ENCODE data around the gene PAEP.
"Not testable (repeated sequence)": the region's sequence is repeated elsewhere in the genome, so short reads cannot be mapped to it uniquely, and the experiment has no call there.

PAEP gene

DNA sequence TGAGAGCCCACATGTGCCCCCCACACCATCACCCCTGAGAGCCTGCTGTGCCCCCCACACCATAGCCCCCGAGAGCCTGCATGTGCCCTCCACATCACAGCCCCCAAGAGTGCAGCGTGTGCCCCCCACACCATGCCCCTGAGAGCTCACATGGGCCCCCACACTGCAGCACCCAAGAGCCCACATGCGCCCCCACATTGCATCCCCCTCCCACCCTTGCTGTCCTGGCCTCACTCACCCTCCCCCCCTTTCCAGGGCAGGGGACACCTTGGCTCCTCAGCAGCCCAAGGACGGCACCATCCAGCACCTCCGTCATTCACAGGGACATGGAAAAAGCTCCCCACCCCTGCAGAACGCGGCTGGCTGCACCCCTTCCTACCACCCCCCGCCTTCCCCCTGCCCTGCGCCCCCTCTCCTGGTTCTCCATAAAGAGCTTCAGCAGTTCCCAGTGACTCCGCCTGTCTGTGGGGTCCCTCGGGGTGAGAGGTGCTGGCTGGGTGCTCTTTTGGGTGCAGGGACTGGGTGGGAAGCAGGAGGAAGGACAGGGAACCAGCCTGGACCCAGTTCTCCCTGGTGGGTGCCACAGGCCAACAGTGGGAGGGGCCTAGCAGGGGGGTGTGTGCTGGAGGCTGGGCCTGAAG, 35.3 kb upstream of the PAEP start:
- DNase-seq (ENCODE audit: low read depth in 2 of 2) = no peak

DNA sequence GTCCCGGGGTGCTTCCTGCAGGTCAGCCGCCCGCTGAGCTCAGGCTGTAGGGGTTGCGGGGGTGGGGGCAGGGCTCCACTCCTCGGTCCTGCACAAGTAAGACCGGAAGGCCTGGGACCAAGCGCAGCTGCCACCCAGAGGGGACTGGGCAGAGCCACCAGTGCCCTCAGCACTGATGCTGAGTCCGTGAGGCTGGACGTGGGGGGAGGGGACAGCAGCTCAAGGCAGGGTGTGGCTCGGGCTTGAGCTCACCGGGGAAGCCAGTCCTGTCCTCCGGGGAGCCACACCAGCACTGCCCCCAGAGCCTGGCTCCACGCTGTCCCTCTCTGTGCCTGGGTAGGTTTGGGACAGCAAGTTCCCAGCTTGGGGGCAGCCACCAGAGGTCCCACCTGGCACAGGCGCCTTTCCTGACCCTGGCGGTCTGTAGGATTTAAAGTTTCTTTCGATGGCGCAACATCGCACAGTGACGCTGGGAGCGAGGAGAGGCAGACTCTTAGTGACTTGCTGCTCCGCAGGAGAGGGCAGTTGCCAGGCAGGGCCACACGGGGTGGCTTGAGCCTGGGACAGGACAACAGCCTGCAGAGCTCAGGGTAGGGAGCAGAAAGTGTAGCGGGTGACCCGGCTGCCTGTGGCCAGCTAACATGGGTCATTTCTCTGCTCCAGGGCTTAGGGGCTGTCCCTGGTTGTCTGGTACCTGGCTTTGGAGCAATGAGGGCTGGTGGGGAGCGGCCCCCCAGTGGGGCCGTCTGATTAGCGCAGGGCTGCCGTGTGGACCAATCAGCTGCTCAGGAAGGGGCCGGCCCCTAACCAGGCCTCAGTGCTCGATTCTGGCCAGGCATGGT, 34.6 kb upstream of the PAEP start:
- DNase-seq (ENCODE audit: low read depth in 2 of 2) = no peak

DNA sequence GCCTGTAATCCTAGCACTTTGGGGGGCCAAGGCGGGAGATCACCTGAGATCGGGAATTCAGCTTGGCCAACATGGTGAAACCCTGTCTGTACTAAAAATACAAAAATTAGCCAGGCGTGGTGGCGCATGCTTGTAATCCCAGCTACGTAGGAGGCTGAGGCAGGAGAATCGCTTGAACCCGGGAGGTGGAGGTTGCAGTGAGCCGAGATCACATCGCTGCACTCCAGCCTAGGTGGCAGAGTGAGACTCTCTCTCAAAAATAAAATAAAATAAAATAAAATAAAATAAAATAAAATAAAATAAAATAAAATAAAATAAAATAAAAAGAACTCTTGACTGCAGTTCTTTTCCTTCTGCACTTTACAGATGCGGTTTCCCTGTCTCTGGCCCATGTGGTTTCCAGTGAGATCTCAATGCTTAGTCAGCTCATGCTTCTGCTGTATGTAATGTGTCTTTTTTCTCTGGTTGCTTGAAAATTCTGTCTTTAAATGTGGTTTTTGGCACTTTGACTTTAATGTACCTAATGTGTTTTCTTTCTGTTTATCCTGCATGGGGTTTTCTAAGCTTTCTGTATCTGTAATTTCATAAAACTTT, 32.6 kb upstream of the PAEP start:
- not testable (repeated sequence) for DNase-seq (ENCODE audit: low read depth in 2 of 2)

DNA sequence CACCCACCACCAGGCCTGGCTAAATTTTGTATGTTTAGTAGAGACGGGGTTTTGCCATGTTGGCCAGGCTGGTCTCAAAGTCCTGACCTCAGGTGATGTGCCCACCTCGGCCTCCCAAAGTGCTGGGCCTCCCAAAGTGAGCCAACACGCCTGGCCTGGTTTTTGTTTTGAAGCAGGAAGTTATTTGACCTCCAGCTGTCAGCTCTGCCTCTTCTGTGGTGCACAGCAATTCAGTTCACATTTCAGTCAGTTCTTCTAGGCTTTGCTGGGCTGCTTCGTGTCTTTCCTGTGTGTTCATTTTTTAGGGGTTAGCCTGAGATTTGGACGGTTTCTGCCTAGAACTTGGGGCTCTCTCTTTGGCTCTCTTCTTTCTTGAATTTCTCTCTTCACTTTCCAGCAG, 31.4 kb upstream of the PAEP start:
- no peak for DNase-seq (ENCODE audit: low read depth in 2 of 2)

DNA sequence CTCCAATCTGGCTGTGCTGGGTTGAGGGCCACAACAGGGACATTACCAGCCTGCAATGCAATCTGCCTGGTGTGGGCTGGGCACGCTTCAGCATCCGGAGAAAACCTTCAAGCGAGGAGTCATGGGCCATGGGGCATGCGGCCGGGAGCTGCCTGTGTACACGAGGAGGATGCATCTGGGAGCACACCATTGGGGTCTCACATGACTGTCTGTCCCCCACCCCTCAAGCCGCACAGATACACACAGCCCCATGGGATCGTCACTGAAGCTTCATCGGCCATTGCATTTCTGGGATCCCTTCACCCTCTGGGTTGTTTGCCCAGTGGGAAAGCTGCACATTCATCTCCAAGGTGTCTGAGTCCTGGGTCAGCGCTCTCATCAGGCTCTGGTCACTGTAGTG, 30.5 kb upstream of the PAEP start:
- no peak for DNase-seq (ENCODE audit: low read depth in 2 of 2)

DNA sequence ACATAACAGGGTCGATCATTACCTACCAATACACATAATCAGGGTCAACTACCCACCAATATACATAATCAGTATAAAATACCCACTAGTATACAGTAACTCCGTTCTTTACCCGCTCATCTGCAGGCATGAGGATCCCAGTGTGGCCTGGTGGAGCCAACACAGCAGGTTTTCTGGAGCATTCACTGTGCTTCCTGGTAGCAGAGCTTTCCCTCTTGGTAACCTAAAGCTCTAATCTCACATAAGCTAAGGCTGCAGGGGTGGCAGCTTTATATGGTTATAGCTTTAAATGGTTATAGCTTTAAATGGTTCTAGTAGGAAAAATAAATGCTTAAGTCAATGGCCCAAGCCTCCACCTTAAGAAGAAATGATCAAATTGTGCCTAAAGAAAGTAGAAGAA, 28.4 kb upstream of the PAEP start:
- DNase-seq (ENCODE audit: low read depth in 2 of 2) = no peak

DNA sequence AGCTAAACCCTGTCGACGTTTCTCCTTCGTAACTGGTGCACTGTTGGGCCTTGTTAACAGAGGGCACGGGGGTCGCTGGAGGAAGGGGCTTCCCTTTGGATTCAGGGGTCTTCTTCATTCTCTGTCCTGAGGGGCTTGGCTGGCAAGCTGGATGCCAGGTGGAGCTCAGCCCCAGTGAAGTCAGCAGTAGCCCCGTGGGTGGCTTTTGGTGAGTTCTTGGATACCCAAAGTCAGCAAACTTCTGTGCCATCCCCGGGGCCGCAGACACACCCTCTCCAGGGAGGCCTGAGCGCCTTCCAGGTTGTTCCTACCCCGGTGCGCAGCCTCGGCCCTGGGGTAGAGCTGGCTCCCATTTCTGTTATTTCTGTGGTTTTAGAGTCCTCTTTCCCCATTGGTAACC, 27.9 kb upstream of the PAEP start:
- no peak for DNase-seq (ENCODE audit: low read depth in 2 of 2)

DNA sequence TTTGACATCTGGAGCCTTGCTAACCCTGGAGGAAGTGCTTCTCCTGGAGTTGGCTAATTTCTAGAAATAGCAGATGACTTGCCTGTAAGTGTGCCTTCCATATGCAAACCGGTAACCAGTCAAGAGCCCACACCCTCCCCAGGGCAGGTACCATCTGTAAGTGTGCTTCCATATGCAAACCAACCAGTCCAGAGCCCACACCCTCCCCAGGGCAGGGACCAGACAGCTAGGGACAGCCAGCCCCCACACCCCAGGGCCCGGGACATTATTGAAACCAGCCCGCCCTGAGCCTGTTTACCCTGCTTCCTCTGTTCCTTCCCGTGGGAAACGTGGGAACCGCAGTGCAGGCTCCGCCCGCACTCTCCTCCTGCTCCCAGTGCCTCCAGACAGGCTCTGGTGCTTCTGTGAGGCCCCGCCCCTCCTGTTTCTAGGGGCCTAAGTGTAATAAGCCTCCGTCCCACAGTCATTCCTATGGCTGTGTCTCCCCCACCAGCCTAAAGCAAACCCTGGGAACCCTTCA, 27.3 kb upstream of the PAEP start:
- not testable (repeated sequence) for DNase-seq (ENCODE audit: low read depth in 2 of 2)

DNA sequence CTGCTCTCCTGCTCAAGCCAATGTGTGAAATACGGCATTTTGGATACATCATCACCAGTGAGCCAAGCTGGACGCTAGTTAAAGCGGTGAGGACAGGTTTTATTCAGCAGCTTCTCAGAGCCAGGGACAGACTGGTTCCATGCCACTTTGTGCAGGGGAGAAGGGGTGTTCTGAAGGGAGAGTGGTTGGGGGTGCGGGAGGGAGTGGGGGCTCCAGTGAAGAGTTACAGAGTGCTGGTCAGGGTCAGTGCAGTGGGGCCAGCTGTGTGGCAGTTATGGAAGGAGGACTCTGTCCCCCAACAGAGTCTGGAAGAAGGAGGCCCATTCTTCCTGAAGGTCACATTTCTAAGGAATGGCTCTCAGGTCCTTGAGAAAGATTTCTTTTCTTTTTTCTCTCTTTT, 26.7 kb upstream of the PAEP start:
- not testable (repeated sequence) for DNase-seq (ENCODE audit: low read depth in 2 of 2)

DNA sequence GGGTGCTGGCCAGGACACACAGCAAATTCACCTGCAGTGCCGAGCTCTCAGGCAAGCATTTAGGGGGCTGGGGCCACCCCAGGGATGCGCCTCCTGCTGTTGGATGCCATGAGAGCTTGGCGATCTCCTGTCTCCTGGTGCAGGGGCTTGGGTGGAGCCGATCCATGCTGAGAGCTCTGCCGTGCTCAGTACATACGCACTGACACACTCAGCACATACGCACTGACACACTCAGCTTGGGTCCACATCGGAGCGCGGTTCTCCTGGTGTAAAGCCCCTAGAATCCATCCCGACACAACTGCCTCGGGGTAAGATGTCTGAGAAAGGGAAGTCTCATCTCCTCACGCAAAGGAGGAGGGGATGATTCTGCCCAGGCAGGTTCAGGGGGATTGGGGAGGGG, 25.9 kb upstream of the PAEP start:
- not testable (repeated sequence) for DNase-seq (ENCODE audit: low read depth in 2 of 2)

DNA sequence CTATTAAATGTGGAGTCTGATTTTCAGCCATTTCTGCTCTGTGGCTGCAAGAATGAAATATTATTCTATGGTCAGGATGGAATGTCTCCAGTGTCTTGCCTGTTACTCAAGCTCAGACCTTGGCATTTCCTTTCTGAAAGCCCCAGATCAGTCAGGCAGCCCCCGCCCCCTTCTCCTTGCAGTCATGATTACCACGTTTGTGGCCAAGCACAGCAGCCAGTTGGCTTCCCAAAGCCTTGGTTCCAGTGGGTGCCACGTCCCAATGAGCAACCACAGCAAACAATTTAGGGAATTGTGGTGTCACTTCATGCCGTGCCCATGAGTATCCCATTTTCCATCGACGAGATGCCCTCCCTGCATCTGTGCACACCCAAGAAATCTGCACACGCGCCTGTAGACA, 25.3 kb upstream of the PAEP start:
- DNase-seq (ENCODE audit: low read depth in 2 of 2) = no peak

DNA sequence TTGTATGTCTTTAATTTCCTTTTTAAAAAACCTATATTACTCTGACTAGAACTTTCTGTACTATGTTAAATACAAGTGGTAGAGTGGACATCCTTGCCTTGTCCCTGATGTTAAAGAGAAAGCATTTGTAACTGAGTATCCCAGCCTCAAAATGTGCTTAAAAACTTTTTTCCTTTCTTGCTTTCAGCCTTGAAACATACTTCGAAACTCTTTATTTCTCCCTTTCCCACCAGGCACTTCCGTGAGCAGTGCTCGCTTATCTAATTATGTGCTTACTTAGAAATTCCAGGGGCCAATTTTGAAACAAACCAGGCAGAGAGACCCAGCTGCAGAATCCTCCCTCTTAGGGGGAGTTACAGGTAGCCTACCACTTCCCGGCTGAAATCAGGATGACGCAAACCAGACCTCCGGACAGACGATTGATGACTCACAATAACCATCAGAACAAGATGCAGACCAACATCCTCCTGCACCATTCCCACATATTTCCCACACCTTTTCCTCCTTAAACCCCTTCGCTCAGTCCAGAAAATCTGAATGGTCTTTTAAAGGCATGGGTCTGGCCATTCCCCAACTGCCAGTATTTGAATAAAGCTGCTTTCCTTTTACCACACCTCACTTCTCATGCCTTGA, 18.2 kb upstream of the PAEP start:
- not testable (repeated sequence) for DNase-seq (ENCODE audit: low read depth in 2 of 2)

DNA sequence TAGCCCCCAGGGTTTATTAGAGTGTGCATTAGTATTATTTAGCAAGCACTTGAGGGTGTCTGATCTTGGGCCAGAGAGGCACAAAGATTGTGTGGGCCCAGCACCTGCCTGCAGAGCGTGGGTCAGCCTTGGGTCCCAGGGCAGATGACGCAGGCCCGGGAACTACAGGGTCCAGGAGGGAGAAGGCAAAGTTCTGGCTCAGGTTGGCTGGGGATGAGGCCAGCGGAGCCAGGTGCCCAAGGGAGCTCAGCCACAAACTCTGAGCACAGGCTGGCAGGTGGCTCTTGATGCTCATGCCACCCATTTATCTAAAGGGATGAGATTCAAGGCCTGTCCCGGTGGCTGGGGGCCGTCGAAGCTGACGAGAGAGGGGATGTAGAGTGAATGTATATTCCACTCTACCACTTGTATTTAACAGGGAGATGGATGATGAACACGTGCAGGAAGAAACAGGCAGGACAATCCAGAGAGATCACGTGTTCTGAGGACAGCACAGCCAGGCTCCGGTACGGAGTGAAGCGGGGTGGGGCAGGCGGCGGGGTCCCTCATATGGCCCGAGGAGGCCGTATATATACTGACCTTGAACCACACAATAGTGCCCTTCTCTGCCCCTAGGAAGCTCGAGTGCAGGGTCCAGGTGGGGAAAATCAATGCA, 16.4 kb upstream of the PAEP start:
- no peak for DNase-seq (ENCODE audit: low read depth in 2 of 2)

DNA sequence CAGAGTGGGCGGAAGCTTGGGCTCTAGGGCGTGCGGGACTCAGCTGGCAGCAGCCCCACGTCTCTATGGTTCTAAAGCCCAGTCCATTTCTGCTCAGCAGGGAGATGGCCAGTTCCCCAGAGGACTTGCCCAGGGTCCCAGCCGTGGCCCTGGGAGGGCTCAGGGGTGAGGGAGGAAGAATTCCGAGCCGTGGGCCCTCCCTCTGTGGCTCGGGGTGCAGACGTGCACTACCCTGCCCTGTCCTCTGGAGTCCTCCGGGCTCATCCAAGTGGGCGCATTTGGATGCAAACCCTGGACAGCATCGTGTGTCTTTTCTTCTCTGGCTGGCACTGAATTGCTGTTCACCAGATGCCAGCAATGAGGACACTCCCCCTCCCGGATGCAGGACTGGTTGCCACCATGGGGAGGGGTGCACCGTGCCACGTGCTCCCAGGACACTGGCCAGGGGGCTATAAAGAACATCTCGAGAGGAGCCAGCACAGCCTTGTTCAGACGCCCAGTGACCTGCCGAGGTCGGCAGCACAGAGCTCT, 15.8 kb upstream of the PAEP start, which contains the start of gene OBP2A:
OBP2A (plus strand) TSS at position 481 of the 531 bp plus-strand sequence. CDS start 55 bp downstream, outside the sequence.
- not testable (repeated sequence) for DNase-seq (ENCODE audit: low read depth in 2 of 2)

DNA sequence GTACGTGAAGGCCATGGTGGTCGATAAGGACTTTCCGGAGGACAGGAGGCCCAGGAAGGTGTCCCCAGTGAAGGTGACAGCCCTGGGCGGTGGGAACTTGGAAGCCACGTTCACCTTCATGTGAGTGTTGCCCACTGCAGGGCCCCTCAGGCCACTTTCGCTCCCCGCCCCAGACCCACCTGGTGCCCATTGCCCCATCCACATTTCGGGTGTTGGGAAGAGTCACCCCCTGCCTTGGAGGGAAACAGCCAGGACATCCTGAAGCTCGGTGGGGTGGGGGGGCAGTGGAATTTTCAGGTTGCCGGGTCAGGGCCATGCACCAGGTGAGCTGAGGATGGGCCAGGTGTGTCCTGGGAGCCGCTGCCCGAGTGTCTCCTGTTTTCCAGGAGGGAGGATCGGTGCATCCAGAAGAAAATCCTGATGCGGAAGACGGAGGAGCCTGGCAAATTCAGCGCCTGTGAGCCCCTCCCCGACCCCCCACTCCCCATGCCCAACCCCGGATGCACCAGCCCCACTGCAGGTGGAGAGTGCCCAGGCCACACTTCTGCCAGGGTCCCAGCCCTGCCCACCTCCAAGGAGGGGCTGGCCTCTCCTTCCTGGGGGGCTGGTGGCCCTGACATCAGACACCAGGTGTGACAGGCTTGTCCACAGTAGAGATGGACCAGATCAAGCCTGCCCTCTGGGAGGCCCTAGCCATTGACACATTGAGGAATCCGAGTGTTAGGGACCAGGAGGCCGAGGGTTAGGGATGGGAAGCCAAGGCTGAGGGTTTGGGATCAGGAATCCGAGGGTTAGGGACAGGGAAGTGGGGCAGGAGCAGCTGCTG, 14.6 kb upstream of the PAEP start:
- DNase-seq (ENCODE audit: low read depth in 2 of 2) = not testable (repeated sequence)

DNA sequence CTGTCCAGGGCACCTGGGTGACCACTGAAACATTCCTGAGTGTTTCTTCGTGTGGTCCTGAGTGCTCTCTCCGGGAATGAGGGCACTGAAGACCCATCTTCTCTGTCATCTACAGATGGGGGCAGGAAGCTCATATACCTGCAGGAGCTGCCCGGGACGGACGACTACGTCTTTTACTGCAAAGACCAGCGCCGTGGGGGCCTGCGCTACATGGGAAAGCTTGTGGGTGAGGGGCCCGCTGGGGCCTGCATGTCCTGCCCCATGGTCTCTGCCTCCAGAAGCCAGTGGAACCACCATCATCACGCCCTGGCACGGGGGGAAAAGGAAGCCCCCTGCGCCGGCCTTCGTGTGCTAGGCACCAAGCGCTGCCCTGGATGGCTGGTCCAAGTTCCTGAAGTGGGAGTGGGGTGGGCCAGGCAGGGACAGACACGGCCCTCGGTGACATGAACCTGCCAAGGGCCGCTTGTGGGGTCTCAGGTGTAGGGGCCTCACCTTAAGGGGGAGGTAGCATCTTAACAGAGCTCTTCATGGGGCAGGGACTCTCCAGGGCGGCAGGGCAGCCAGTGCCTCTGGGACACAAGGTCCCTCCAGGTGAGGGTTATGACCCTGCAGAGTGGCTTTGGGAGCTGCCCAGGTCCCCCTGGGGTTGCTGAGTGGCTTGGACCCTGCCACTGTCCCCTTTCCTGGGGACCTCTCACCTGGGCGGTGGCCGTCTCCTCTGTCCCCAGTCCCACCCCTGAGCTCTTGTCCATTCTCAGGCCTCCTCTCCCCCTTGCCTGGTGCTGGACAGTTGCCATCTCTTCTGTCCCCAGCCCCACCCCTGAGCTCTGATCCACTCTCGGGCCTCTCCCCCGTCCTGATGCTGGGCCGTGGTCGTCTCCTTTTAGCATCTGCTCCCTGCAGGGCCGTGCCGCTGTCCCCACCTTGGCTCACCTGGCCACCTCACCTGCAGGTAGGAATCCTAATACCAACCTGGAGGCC, 13.5 kb upstream of the PAEP start:
- no peak for DNase-seq (ENCODE audit: low read depth in 2 of 2)

DNA sequence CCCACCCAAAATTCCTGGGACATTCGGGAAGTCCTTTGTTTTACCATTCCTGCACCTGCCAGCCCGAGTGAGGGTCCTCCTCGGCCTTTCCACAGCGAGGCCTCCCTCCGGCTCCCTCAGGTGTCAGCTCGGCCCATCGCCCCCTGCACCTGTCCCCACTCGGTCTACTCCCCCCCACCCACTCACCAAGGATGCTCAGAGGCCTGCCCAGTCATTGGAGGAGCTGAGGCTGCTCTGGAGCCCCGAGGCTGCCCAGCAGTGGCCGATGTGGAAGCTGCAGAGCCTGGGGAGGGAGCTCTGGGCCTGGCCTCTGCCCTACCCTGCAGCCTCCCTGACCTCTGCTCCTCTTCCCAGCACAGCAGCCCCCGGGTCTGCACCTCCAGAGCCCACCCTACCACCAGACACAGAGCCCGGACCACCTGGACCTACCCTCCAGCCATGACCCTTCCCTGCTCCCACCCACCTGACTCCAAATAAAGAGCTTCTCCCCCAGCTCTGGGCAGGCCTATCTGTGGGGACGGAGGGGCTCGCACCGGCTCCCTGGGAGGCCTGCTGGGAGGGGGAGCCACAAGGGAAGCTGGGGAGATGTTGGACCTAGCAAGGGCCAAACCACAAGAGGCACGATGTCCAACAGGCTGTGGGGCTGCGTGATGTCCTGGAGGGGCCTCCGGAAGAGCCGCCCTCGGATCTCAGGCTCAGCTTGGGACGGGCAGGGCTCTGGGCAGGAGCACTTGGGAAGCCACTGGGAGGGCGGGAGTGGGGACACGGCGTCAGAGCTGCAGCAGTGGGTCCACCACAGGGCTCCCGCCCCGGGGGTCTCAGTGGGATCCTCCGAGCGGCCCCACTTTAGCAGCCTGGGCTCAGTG, 11.8 kb upstream of the PAEP start:
- DNase-seq (ENCODE audit: low read depth in 2 of 2) = not testable (repeated sequence)

DNA sequence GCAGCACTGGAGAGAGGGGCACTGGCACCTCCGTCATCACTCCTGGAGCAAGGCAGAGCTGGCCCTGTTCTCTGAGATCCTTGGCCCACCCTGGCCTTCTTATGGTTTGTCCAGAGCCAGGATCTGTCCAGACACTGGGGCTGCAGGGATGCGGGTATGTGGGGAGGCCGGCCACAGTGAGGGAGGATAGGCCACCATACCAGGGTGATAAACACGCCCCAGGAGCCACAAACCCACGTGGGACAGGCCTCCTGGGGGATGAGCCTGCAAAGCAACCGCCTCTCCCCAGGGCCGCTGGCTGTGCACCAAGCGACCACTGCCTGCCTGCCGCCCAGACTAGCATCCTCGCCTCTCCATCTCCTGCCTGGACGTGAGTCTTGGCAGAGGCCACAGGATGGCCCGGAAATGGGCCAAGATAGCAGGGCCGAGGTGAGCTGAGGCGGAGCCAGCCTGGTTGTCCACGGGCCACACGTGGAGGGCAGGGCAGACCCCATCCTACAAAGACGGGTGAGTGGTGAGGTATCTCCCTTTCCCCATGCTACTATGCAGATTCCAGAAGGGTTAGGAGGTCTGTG, 11.1 kb upstream of the PAEP start:
- DNase-seq (ENCODE audit: low read depth in 2 of 2) = no peak
